HG03520 (cell line): ENCODE measurements around the gene GRAMD4.

Experiments used
- ATAC-seq: cut with Tn5 transposase; IDR thresholded peaks from one replicate; pipeline ENCODE4 v1.9.1; 2021; ENCODE audit warnings: mild to moderate bottlenecking, moderate library complexity; ENCODE audit not compliant: unreplicated experiment

GRAMD4 gene

DNA sequence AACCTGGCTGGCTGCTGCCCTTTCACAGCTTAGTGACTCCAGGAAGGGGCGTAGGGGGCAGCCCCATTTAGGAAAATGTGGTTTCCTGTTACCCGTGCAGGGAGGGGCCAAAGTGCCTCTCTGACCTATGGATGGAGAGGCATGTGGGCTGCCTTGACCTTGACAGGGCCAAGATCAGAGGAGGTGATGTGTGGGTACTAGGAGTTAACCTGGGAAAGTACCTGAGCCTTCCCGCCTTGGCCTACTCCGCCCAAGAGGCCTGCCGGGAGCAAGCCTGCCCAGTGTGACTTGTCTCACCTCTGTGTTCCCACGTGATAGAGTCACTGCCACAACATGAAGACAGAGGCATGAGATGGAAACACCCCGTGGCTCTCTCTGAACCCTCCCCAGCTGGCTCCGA is 33.4 kb downstream of the GRAMD4 start:
- no peak for ATAC-seq

DNA sequence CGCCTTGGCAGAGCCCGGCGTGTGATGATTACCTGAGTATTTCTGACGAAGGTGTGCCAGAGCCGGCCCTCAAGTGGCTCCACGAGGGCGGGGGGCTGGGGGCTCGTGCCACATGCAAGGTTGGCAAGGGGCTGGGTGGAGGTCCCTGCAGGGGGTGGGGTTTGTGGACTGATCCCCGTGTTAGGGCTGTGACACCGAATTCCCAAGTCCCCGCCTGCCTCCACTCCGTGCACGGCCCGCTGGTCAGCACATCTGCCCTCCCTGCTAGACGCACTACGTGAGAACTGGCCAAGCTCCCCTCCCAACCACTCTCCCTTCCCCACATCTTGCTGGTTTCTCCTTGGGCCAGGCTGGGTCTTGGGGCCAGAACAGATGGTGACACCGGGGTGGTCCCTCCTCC is 34.2 kb downstream of the GRAMD4 start:
- ATAC-seq, result no peak

DNA sequence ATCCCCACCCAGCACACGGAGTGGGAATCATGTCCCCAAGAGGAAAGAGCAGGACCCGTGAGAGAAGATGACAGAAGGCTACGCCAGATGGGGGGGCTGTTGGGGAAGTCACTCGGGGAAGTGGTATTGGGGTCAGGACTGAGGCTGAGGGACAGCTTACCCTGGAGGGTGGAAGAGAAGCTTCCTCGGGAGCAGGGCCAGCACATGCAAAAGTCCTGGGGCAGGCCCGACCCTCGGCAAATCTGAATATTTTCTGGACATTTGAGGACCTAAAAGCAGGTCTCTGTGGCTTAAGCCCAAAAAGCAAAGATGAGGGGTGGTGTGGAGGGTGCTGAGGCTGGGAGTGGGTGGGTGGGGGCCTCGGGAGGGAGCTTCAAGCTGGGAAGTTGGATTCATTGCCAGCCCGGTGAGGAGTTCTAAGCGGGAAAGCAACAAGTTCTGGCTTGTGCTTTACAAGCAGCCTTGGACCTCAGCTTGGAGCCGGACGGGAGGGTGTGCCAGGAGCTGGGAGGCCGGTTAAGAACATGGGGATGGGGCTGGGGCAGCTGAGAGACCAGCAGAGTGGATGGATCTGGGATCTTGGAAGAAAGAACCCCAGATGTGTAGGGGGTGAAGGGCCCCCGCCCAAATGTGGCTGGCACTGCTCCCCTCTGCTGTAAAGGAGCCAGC is 34.9 kb downstream of the GRAMD4 start:
- no peak for ATAC-seq

DNA sequence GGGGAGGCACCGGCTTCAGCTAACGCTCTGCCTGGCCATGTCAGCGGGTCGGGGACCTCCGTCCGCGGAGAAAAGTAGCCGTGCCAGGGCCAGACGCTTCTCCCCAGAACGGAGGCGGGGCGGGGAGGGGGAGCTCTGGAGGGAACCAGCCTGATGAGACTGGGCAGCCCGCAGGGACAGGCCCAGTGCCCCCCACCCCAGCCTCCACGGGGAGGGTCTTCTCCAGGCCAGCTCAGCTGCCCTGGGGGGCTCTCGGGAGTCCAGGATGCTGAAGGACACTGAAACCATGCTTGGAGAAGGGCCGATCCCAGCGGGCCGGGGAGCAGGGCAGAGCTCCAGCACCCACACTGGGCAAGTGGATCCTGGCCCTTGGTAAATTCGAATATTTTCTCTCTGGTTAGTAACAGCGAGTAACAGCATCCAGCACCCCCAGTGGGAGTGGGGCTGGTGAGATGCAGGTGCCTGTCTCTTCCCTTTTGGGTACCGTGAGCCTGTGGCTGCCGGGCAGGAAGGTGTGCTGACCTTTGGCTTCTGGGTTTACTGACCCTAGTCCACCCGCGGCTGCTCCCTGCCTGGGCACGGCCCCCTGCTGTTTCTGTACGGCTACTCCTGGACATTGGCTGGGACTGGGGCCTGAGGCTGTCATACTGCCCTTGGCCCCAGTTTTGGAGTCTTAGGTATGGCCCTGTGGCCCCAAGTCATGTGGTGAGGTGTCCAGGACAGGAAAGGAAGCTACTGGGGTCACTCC is 35.8 kb downstream of the GRAMD4 start:
- no peak for ATAC-seq

DNA sequence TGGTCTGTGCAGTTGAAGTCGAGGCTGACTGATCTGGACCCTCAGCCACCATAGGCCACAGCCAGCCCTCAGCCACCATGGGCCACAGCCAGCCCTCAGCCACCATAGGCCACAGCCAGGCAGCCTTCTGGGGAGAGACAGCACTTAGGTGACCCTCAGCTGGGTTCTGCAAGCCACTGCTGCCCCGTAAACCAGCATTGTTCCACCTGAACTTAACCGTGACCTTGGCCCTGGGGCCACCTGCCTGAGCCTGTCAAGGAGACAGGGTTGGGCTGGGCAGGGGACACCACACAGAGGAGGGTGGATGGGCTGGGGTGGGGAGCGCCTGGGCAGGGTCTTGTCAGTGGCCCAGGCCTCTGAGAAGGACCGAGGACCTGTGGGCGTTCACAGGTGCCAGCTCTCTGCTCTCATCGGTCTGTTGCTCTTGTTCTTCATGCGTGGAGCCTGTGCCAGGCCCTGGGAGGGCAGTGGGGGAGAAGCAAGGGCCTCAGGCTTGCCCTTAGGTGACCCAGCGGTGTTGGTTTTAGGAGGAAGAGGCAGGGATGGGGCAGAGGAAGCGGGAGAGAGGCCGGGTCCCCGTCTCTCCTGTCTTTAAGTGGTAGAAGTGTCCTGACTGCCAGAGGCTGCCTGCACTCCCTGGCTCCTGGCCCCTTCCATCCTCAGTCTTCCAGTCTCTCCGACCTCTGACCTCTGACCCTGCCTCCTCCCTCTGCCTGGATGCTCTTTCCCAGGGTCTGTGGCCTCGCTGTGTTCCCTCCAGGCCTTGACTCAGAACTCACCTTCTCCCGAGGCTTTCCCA is 36.9 kb downstream of the GRAMD4 start:
- no peak for ATAC-seq

DNA sequence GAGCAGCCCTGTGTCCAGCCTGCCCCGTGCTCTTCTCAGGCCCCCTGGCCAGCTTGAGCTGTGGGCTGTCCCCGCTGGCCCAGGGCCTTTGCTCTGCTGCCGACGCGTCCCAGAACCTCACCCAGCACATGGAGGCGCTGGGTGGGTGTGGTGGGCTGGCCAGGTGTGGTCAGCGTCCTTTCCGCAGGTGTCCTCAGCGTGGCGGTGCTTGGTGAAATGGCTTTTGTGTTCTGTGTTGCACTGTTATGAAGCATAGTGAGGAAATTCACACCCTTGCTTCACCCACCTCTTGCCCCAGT is 37.4 kb downstream of the GRAMD4 start:
- no peak for ATAC-seq

DNA sequence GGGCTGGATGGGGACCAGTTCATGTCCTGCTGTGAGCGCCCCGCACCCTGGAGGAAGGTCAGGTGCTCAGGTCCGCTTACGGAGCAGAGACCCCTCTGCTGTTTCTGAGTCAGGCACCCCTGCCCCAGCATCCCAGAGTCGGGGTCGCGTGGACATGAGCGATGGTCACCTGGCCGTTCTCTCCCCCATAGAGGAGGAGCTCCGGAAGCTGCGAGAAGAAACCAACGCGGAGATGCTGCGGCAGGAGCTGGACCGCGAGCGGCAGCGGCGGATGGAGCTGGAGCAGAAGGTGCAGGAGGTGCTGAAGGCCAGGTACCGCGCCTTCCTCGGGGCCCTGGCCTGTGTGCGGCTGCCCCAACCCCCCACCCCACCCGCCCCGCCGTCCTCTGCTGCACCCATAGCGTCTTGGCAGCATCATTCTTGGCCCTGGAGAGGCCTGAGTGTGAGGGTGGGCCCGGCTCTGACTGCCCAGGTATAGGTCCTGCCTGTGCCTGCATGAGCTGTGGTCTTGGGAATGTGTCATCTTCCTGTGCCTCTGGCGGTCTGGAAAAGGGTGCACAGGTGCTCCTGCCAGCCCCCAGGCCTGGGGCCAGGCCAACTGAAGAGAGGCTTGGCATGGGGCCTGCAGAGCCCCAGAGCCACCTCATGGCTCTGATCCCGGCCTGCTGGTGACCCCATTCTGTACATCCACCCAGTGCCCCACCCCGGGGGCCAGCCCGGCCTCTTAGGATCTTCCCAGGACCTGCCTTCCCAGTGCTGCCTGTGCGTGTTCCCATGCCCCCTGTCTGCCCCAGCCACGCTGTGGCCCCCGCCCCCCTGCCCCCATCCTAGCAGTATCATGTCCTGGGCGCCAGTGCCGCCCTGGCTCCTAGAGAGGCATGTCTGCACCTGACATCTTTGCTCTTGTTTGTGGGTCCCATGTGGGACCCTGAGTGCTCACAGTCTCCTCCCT is 38.1 kb downstream of the GRAMD4 start:
- ATAC-seq, result no peak

DNA sequence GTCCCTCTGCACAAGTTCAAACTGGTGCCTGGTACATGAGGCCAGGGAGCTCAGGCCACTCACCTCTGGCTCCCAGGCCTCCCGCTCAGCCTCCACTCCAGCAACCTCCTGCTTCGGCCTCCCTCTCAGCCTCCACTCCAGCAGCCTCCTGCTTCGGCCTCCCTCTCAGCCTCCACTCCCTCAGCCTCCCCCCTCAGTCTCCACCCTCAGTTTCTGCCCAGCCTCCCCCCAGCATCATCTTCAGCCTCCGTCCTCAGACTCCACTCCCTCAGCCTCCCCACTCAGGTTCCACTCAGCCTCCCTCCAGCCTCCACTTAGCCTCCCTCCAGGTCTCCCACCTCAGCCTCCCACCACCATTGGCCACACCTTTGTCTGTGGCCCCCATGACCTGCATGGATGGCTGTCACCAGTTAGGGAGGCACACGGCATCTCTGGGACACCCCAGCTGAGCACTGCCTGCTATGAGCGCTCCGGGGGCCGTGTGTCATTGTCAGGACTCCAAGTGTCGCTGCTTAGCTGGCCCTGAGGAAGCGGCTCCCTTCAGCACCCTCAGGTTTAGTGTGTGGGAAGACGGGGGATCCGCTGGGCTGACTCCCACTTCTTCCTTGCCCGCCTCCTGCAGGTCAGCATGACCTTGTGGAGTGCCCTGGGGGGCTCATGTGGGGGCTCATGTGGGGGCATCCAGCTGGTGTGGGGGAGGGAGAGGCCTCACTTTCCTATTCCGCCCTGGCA is 39.0 kb downstream of the GRAMD4 start:
- no peak for ATAC-seq

DNA sequence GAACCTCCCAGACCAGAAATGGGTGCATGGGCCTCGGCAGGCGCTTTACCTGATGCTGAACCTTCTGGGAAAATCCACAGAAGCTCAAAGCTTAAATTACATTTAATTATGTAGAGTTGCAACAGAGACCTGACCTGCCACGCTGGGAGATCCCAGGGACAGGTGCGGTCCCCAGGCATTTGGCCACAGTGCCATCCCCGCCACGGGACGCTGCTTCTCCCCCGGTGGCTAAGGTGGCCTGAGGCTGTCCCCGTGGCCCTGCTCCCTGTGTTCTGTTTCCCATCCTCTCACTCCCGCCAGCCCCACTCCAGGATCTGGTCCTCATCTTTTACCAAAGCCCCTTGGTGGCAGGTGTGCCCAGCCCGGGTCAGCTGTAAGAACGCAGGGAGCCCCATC is 39.6 kb downstream of the GRAMD4 start:
- no peak for ATAC-seq

DNA sequence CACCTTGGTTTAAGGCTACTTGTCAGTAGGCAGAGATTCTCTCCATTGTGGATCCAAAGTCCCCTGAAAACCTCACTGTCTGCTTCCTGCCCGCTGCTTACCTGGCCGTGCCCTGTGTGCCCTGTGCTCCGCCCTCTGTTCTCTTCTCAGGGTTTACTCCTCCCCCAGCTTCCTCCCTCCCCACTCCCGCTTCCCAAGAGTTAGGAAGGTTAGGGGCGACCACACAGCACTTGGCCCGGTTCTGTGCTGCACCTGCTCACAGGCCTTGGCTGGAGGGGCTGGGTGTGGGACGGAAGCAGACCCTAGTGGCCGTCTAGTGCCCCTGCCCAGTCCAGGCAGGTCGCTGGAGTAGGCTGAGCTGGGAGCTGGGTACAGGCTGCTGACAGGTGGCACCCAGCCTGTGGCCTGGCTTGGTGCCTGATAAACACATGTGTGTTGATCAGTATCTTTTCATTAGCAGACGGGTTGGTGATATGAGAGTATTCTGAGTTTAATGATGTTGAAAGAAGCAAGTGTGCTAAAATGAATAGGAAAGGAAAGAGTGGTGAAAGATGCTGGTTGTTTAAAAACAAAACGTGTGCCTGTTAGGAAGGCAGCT is 40.5 kb downstream of the GRAMD4 start:
- ATAC-seq, result no peak

DNA sequence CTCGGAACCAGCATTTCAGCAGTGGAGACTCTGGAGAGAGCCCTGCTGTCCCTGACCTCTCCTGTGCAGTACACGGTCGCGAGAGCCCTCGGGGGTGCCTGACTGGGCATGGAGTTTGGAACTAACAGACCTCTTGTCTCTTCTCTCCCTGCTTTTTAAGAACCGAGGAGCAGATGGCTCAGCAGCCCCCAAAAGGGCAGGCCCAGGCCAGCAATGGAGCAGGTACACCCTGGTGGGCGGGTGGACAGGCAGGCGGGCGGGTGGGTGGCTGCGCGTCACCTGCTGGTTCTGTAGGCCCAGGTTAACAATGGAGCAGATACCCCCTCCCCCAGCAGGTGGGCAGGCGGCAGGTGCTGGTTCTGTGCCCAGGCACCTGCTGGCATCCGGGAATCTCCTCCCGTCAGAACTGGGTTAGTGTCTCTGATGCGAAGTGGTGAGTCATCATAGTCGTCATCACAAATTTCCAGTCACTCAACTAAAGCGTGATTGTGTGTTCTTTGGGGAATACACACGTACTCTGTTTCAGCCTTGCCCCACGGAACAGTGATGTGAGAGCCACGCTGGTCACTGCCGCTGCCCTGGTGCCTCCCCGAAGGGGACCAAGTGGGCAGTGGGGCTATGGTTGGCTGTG is 41.1 kb downstream of the GRAMD4 start:
- ATAC-seq, result no peak

DNA sequence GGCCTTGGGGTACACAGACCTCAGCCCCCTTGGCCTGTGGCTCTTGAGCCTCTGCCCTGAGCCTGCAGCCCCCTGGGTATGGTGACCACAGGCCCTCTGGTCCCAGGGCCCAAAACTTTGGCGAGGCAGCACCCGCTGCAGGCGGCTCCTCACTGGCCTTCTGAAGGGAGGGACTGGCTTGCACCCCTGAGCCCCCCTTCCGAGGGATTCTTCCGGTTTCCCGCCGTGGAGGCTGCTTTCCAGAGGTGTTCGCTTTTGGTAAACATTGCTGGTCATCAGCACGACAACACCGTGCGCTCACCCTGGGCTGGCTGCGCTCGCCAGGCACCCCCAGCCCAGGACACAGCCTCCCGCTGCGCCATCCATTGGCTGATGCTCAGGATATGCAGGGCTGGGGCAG is 42.0 kb downstream of the GRAMD4 start:
- no peak for ATAC-seq

DNA sequence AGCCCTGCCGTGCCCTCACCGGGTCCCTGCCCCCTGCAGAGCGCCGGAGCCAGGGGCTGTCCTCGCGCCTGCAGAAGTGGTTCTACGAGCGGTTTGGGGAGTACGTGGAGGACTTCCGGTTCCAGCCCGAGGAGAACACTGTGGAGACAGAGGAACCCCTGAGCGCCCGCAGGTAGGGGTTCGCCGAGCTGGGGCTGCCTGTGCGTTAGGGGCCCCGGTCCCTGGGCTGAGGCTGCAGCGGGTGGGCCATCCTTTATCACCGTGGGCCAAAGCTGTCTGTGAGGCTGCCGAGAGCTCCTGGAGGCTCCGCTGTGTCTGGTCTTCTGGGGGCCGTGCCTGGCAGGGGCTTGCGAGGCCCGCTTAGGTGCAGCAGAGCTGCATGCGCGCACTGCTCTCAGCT is 42.8 kb downstream of the GRAMD4 start:
- no peak for ATAC-seq

DNA sequence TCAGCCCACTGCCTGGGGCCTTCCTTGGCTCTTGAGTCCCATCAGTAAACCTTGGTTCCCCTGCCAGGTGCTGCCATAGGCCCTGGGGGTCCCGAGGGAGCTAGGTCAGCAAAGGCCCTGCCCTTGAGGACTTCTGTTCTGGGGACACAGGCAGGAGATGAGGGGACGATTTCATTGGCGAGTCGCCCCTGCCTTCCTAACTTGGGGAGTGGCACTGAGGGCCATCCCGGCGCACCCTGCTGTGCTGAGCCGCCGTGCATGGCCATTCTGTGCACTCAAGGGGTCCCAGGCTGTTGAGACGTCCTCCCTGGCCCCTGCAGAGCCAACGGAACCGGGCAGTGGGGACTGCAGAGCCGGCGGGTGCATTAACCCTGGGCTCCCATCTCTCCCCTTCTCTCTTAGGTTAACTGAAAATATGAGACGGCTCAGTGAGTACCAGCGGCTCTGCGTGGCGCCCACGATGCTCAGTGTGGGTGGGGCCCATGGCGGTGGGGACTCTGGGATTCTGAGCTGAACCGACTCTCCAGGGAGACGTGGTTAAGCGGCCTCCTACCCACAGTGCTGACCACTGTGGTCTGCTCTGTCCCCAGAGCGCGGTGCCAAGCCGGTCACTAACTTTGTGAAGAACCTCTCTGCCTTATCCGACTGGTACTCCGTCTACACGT is 43.4 kb downstream of the GRAMD4 start:
- ATAC-seq, result no peak

DNA sequence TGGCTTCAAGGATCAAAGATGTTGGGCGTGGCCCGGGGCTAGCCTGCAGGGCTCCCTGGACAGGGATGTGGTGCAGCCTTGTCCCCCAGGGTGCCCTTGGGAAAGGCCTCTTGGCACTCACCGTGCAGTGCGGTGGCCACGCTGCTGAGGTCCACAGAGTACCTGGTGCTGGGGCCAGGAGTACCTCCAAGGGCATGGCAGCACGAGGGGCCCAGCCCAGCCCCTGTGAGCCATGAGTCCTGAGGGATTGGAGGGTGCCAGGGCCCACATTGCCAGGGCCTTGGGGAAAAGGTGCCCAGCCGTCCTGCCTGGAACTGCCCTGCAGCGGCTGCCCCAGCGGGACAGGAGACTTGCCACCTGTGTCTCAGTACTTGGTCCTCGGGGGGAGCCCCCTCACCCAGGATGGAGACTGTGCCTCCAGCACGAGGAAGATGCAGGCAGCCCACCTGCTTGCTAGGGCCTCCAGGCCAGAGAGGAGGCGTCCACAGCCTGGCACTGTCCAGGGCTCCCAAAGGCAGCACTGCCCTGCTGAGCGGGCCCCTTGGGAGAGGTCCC is 44.2 kb downstream of the GRAMD4 start:
- ATAC-seq, result no peak

DNA sequence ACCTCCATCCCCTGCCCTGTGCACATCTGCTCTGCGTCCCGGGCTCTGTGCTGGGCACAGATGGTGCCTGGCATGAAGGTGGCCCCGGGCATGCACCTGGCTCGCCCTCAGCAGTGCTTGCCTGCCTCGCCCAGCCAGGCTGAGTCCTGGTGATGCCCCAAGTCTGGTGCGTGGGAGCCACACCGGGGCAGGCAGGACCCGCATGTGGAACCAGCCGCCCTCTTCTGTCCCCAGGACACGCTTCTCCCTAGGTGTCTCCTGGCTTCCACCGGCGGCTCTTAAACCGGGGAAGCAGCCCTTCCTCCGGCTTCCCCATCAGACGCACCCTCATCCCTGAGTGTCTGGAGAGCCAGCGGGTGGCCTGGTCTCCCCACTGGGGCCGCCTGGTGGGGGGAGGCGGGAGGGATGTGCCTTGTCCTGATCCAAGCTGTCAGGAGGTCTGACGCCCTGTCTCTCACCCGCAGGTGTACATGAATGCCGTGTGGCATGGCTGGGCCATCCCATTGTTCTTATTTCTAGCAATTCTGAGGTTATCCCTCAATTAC is 45.0 kb downstream of the GRAMD4 start:
- ATAC-seq, result no peak

DNA sequence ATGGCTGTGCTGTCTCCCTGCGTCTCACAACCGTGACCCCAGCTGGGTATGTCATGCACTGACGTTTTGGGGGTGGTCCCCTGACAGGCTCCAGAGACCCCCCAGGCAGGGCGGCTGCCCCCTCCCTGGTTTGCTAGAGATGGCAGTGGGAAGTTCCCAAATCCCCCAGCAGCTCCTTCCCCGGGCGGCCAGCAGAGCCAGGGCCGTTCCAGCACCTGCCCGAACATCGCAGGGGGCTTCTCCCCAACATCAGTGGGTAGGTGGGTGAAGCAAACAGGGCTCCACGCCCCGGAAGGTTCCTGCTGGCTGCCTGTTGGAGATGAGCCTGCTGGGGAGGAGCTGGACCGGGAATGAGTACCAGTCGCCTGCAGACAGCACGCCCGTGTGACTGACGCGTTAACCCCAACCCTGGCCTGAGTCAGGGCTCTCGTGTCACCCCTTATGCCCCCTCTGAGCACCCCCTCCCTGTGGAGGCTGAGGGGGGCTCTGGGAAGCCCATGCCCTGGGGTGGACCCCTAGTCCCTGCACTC is 45.6 kb downstream of the GRAMD4 start:
- ATAC-seq, result no peak

DNA sequence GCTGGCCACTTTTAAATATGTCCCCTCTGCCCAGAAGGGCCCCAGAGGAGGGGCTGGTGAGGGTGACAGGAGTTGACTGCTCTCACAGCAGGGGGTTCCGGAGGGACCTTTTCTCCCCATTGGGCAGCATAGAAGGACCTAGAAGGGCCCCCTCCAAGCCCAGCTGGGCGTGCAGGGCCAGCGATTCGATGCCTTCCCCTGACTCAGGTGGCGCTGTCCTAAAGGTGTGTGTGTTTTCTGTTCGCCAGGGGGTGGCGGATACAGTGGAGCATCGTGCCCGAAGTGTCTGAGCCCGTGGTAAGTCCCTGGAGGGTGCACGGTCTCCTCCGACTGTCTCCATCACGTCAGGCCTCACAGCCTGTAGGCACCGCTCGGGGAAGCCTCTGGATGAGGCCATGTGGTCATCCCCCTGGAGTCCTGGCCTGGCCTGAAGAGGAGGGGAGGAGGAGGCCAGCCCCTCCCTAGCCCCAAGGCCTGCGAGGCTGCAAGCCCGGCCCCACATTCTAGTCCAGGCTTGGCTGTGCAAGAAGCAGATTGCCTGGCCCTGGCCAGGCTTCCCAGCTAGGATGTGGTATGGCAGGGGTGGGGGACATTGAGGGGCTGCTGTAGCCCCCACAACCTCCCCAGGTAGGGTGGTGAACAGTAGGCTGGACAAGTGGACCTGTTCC is 46.5 kb downstream of the GRAMD4 start:
- no peak for ATAC-seq
